Measurements from ENCODE around the gene CHST11.
A peak's percentile ranks its signal among the peaks of the same experiment; 100 is the strongest.
"Not testable (repeated sequence)": the region's sequence is repeated elsewhere in the genome, so short reads cannot be mapped to it uniquely, and the experiment has no call there.

The CHST11 gene

DNA sequence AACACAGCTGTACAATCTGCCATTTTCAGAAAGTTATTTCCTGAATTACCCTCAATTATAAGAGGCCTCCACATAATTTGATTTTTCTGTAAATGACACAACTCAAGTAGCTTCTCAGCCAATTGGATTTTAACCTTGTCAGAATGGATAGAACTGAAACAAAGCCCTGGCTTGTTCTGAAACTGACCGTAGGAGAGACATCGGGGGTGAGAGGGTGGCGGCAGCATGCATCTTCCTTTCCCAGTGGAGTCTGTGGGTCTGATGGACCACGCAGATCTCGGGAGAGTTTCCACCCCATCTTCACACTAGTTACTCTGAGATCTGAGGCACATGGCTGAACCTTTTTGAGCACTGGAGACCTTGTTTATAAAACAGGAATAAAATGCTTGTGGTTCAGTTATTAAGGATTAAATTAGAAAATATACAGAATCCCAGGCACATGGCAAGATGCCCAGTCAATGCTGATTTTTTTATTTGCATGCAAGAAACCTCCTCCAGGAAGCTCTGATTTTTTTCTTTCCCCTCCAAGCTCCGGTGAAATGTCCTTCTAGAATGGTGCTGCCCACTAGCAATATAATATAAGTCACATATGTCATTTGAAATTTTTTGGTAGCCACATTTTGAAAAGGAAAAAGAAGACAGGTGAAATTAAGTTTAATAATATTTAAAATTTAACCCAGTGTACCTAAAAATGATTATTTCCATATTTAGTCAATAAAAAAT lies 153.9 kb downstream of the CHST11 start:
- no peak for DNase-seq

GRCh38 chr12:104611671-104612070 lies 154.9 kb downstream of the CHST11 start:
- no peak for DNase-seq

GRCh38 chr12:104613372-104613771 lies 156.6 kb downstream of the CHST11 start:
- not testable (repeated sequence) for DNase-seq

DNA sequence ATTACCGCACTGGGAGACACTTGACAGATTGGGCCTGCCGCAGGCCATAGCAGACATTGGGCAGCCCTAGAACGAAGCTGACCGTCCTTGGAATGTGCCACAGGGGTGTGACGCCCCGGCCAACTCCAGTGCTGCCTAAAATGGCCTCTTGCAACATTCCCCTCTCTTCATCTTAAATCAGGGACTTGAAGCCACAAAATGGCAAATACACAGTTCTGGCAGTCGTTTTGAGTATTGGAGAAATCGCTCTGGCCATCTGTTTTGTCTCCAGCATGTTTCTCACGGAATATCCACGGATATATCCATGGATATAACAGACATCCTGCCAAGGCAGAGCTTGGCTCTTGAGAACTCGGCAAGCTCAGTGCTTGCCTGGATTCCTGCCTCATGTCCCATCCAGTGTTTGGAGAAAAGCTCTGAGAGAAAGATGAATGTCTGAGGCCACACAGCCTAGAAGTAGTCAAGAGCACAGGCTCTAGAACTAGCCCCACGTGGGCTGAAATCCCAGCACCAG lies 158.4 kb downstream of the CHST11 start:
- peak; percentile 52 for DNase-seq

- DNase-seq = no peak
These were observed 161.9 kb downstream of the CHST11 start for GRCh38 chr12:104618691-104619090.

- no peak for DNase-seq
These were observed 162.6 kb downstream of the CHST11 start for GRCh38 chr12:104619305-104619704.

DNA sequence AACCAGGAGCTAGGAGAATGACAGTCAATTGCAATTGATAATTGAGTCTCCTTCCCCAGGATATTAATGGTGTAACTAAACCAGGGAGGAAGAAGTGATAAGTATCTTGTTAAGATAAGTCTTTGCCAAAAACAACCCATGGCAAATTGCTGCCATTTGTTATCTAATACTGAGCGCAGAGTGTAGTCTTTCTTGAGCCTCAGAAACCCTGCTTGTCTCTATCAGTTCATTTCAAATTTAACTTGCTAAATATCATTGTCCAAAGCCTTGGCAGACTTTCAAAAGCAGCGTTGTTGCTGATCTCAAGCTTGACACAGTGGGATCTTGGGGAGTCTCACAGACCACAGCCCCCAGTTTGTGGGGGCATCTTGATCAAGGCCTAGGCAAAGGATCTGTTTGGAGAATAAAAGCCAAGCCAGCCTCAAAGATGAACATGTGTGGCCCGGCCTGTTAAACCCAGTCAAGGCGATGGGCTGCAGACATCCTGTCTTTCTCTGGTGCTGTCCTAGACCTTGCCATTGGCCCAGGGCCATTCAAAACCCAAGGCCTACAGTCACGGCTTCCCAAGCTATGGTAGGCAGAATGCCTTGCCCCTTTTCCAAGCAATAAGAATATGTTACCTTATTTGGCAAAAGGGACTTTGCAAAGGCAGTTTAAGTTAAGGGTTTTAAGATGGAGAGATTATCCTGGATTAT lies 164.2 kb downstream of the CHST11 start:
- no peak for DNase-seq

DNA sequence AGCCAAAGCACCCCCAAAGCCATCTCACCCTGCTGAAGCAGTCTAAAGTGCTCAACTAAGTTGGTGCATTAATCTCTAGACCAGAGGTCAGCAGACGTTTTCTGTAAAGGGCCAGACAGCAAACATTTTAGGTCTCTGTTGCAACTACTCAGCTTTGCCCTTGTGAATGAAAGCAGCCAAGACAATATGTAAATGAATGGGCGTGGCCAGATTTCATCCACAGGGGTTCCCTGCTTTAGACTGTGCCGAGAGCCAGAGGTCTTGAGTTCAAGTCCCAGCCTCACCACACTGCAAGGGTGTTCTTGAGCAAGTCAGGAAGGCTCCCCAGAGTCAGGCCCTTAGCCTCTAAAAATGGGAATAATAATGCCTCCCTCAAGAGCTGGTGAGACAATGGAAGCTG lies 166.2 kb downstream of the CHST11 start:
- DNase-seq = no peak

DNA sequence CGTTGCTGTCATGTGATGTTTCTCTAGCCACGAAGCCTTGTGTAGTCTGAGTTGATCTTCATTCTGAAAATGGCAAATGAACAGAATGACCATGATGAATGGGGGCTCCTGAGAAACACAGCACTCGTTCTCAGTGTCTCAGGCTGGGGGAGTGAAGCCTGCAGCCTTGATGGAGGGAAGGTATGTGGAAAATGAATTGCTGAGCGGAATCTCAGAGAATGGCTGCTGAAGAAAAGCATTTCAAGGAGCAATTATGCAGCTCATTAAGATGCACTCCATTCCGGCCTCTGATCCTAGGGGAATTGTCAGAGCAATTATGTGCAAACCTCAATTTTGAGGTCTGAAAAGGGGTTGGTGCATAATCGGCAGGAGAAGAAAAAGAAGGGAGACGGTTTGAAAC lies 167.1 kb downstream of the CHST11 start:
- DNase-seq = no peak

DNA sequence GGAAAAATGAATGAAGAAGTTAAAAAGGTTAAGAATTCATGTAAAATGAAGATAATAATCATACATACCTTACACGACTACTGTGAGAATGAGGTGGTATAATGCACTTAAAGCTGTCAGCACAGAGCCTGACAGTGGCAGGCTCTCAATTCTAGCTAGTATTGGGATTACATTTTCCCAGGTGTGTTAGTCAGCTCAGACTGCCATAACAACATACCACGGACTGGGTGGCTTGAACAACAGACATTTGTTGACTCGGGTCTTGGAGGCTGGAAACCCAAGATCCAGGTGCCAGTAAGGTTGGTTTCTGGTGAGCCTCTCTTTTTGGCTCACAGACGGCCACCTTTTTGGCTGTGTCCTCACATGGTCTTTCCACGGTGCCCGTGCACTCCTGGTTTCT lies 167.8 kb downstream of the CHST11 start:
- no peak for DNase-seq

DNA sequence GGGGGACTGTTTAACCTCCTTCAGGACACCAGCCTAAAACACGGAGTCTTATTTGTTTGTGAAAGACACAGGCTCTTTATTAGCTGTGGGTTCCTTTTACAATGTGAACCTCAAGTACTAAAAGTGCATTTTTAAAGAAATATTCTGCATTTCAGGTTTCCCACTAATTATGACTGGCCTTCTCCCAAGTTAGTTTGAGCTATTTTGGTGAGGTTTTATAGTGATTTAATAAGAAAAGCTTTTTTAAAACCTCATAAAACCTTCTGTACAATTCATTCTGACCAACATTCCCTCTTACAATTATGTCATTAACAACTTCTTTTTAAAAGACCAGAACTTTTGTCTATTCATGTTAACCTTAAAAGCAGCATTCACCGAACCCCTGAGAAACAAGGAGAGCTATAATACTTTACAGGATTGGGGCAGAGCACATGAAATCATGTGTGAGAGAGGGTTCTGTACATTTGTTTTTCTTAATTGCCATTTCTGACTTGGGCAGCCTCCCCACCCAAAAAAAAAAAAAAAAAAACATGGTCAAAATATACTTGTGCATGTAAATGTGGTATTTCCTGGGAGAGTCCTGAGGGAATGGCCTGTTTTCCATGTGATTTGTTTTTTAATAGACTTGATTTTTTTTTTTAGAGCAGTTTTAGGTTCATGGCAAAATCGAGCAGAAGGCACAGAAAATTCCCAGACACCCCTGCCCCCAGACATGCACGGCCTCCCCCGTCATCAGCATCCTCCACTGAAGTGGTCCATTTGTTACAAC lies 169.5 kb downstream of the CHST11 start:
- no peak for DNase-seq

DNA sequence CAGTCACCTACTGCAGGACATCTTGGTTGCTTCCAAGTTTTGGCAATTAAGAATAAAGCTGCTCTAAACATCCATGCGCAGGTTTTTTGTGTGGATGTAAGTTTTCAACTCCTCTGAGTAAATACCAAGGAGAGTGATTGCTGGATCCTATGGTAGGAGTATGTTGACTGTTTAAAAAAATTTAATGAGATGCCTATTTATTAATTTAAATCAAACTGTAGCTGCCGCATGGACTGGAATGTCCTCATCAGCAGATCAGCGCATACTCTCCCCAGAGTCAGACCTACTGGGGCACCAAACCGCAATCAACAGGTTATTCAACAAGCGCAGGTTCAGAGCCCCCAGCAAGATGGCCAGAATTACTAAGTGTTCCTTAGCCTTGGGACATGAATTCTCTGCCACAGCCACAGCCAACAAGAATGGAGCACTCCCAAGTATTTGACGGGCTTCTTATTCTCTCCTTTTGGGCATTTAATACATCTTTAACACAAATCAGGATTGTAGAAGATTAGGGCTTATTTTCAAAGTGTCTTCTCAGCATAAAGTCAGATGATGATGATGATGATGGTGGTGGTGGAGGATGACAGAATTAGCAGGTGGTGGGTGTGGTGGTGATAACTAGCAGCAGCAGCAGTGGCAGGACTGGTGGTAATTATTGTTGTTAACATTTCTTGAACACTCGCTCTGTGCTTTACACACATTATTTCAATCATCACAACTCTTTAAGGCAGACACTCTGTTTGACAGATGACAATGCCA lies 170.7 kb downstream of the CHST11 start:
- no peak for DNase-seq

- DNase-seq = no peak
These were observed 171.5 kb downstream of the CHST11 start for GRCh38 chr12:104627990-104628830.

DNA sequence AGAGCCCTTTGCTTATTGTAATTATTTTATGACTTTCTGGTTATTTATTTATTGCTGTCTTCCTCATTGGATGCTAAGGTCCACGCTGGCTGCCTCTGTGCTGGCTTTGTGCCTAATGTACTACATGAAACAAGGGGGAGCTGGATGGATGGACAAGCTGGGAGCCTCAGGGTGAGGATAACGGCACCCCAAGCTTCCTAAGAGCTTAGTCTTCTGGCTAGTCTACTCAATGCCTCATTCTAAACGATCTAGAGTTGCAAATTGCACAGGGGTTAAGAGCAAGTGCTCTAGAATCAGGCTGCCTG lies 172.0 kb downstream of the CHST11 start:
- no peak for DNase-seq

DNA sequence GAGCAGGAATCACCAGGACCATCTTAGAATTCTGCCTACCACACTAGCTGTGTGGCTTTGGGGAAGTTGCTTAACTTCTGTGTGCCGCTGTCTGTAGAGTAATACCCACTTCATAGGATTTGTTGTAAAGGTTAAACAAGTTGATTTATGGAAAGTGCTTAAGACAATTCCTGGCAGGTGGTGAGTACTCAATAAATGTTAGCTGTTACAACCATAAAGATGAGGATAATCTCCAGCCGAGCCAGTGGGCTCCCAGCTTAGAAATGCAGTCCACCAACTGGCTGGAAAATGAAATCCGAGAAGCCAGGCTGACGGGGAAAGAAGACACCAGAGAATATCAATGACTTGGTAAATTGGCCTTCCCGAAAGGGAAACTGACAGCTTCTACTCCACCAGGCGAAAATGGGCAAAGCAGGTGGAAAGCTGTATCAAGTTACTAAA lies 173.5 kb downstream of the CHST11 start:
- no peak for DNase-seq

- DNase-seq = no peak
These were observed 175.1 kb downstream of the CHST11 start for GRCh38 chr12:104631867-104632266.

- peak; percentile 50 for DNase-seq
These were observed 176.0 kb downstream of the CHST11 start for GRCh38 chr12:104632724-104633201.

DNA sequence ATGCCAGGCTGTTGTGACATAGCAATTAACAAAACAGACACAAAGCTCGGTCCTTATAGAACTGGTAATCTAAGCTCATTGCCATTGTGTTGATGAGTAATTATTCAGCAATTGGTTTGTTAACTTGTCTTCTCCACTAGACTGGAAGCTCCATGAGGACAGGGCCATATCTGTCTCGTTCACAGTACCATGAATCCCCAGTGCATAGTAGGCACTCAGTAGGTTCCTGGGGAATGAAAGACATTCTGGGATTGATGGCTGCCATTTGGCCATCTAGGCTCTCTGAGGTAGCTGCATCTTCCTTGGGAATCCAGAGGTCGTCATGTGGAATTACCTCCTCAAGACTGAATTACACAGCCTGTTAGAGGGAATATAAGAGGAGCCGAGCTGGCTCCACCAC lies 177.3 kb downstream of the CHST11 start:
- no peak for DNase-seq

DNA sequence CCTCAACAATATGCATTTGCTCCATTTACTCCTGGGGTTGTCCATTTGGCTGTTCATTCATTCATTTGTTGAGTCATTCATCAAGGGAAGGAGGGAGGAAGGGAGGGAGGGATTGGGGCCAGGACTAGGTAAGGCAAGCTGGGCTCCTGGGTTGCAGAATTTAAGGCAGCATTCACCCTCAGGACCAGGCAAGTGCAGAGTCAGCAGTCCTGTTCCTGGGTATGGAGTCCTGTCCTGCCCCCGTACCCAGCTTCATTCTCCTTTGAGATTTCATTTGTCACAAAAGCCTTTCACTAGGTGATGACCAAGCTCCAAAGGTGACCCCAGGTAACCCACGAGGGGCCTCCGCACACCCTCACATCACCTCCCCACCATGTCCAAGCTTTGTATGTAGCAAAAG lies 178.1 kb downstream of the CHST11 start:
- no peak for DNase-seq

DNA sequence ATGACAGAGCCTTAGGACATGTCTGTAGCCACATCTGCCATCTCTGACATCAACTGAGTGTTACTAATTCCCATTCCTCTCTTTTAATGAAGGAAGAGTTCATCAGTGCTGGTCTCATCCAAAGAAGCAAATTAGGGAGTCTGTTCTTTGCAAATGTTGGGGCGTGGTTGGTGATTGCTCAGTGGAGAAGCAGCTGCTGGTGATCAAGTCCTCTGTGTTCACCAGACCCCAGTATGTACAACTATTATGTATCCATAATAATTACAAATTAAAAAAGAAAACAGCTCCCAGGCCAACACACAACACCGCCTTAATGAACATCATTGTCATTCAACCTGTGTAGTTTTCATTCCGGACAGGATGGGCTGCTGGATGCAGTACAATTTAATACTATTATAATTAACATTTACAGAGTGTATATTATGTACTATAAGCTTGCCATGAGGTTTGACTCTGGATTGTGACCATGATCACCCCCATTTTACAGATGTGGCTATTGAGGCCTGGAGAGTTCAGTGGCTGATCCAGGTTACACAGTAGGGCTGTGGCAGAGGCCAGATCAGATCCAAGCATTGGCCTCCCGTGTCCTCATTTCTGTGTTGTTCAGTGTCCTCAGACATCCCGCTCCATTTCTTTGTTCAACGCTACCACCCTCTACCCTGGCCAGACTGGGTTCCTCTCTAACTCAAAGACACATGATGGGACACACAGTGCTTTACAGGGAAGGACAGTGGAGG lies 179.0 kb downstream of the CHST11 start:
- DNase-seq = no peak

GRCh38 chr12:104636496-104636895 lies 179.7 kb downstream of the CHST11 start:
- no peak for DNase-seq
